ENCODE results near the gene CADPS.

CADPS gene

DNA sequence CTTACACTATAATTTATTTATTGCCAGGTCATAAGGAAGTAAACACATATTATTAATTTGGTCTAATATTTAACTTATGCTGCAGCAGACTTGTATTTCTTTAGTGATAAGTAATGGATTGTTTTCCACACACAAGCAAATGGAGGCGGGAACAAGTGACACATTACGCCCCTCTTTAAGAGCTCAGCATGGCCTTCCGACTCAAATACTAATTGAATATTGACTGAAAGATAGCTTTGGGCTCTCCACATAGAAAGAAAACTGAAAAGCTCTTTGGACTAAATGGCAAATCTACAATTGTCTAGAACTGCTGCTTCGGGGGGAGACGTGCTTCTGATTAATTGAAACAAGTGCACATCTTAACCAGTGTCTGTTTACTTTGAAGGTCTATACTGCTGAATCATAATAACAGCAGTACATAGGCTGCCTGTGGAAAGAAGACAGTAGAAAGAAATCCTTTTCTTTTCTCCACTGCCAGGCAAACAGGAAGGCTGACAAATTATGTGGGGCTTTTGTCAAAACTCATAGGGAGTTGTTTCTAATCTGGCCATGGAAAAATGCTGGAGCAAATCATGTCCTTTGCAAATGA lies 15.9 kb downstream of the CADPS start (continued):
- TF ChIP-seq, protein P1, sequence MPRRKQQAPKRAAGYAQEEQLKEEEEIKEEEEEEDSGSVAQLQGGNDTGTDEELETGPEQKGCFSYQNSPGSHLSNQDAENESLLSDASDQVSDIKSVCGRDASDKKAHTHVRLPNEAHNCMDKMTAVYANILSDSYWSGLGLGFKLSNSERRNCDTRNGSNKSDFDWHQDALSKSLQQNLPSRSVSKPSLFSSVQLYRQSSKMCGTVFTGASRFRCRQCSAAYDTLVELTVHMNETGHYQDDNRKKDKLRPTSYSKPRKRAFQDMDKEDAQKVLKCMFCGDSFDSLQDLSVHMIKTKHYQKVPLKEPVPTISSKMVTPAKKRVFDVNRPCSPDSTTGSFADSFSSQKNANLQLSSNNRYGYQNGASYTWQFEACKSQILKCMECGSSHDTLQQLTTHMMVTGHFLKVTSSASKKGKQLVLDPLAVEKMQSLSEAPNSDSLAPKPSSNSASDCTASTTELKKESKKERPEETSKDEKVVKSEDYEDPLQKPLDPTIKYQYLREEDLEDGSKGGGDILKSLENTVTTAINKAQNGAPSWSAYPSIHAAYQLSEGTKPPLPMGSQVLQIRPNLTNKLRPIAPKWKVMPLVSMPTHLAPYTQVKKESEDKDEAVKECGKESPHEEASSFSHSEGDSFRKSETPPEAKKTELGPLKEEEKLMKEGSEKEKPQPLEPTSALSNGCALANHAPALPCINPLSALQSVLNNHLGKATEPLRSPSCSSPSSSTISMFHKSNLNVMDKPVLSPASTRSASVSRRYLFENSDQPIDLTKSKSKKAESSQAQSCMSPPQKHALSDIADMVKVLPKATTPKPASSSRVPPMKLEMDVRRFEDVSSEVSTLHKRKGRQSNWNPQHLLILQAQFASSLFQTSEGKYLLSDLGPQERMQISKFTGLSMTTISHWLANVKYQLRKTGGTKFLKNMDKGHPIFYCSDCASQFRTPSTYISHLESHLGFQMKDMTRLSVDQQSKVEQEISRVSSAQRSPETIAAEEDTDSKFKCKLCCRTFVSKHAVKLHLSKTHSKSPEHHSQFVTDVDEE (CRISPR knock-in tag; IDR thresholded peaks at IDR 0.05), result no peak
- TF ChIP-seq ARNTL (CRISPR knock-in tag; IDR thresholded peaks at IDR 0.05; ENCODE audit: borderline replicate concordance, low read depth), result no peak

DNA sequence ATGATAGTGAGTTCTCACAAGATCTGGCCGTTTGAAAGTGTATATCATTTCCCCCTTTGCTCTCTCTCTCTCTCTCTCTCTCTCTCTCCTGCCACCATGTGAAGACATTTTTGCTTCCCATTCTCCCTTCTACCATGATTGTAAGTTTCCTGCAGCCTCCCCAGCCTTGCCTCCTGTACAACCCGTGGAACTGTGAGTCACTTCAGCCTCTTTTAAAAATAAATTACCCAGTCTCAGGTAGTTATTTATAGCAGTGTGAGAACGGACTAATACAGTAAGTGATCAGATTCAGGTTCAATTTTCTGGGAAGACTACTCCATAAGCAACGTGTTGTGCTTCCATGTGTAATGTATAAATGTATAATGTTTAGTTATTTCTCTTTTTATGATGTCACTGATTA lies 29.2 kb downstream of the CADPS start:
- TF ChIP-seq RARB (CRISPR knock-in tag; IDR thresholded peaks at IDR 0.05) (no peak), ZNF565 (CRISPR knock-in tag; conservative IDR thresholded peaks at IDR 0.05; ENCODE audit: low read depth) (no peak), ISL1 (CRISPR knock-in tag; IDR thresholded peaks at IDR 0.05) (no peak), ZC3H10 (CRISPR knock-in tag; IDR thresholded peaks at IDR 0.05) (no peak), PPARA (CRISPR knock-in tag; IDR thresholded peaks at IDR 0.05; ENCODE audit: borderline replicate concordance) (no peak), CSDC2 (CRISPR knock-in tag; IDR thresholded peaks at IDR 0.05) (no peak), ZNF8 (CRISPR knock-in tag; IDR thresholded peaks at IDR 0.05) (no peak), ESRRG (CRISPR knock-in tag; IDR thresholded peaks at IDR 0.05) (no peak), OSR1 (CRISPR knock-in tag; IDR thresholded peaks at IDR 0.05) (no peak), ZNF70 (CRISPR knock-in tag; IDR thresholded peaks at IDR 0.05) (no peak)
- TF ChIP-seq, protein P2, sequence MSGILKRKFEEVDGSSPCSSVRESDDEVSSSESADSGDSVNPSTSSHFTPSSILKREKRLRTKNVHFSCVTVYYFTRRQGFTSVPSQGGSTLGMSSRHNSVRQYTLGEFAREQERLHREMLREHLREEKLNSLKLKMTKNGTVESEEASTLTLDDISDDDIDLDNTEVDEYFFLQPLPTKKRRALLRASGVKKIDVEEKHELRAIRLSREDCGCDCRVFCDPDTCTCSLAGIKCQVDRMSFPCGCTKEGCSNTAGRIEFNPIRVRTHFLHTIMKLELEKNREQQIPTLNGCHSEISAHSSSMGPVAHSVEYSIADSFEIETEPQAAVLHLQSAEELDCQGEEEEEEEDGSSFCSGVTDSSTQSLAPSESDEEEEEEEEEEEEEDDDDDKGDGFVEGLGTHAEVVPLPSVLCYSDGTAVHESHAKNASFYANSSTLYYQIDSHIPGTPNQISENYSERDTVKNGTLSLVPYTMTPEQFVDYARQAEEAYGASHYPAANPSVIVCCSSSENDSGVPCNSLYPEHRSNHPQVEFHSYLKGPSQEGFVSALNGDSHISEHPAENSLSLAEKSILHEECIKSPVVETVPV (CRISPR knock-in tag; IDR thresholded peaks at IDR 0.05), result no peak
- TF ChIP-seq, protein P3, sequence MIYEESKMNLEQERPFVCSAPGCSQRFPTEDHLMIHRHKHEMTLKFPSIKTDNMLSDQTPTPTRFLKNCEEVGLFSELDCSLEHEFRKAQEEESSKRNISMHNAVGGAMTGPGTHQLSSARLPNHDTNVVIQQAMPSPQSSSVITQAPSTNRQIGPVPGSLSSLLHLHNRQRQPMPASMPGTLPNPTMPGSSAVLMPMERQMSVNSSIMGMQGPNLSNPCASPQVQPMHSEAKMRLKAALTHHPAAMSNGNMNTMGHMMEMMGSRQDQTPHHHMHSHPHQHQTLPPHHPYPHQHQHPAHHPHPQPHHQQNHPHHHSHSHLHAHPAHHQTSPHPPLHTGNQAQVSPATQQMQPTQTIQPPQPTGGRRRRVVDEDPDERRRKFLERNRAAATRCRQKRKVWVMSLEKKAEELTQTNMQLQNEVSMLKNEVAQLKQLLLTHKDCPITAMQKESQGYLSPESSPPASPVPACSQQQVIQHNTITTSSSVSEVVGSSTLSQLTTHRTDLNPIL (CRISPR knock-in tag; IDR thresholded peaks at IDR 0.05; ENCODE audit: low read depth), result no peak
- no peak for ATAC-seq

DNA sequence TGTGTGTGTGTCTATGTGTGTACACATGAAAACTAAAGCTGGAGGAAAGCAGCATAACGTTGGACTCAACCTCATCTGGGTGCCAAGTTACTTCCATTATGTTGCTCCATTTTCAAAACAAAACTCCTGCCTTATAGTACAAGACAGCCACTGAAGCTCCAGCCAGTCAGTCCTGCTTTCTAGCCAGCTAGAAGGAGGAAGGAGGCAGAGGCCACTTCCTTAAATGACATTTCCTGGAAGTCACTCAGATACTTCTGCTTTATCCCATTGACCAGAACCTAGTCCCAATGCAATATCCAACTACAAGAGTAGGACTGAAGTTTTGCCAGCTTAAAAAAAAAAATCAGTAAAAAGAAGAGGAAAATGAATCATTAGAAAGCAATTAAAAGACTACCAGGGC lies 31.7 kb downstream of the CADPS start:
- TF ChIP-seq PPARA (CRISPR knock-in tag; IDR thresholded peaks at IDR 0.05; ENCODE audit: borderline replicate concordance) (no peak), GLIS3 (CRISPR knock-in tag; IDR thresholded peaks at IDR 0.05) (no peak), ZNF70 (CRISPR knock-in tag; IDR thresholded peaks at IDR 0.05) (no peak), SNAI2 (CRISPR knock-in tag; IDR thresholded peaks at IDR 0.05) (no peak), ESRRG (CRISPR knock-in tag; IDR thresholded peaks at IDR 0.05) (no peak), TCF4 (CRISPR knock-in tag; IDR thresholded peaks at IDR 0.05; ENCODE audit: borderline replicate concordance) (no peak)
- TF ChIP-seq, protein P4, sequence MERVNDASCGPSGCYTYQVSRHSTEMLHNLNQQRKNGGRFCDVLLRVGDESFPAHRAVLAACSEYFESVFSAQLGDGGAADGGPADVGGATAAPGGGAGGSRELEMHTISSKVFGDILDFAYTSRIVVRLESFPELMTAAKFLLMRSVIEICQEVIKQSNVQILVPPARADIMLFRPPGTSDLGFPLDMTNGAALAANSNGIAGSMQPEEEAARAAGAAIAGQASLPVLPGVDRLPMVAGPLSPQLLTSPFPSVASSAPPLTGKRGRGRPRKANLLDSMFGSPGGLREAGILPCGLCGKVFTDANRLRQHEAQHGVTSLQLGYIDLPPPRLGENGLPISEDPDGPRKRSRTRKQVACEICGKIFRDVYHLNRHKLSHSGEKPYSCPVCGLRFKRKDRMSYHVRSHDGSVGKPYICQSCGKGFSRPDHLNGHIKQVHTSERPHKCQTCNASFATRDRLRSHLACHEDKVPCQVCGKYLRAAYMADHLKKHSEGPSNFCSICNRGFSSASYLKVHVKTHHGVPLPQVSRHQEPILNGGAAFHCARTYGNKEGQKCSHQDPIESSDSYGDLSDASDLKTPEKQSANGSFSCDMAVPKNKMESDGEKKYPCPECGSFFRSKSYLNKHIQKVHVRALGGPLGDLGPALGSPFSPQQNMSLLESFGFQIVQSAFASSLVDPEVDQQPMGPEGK (CRISPR knock-in tag; IDR thresholded peaks at IDR 0.05; ENCODE audit: borderline replicate concordance), result no peak
- TF ChIP-seq, protein P2 (CRISPR knock-in tag; IDR thresholded peaks at IDR 0.05), result no peak
- TF ChIP-seq, protein P5, sequence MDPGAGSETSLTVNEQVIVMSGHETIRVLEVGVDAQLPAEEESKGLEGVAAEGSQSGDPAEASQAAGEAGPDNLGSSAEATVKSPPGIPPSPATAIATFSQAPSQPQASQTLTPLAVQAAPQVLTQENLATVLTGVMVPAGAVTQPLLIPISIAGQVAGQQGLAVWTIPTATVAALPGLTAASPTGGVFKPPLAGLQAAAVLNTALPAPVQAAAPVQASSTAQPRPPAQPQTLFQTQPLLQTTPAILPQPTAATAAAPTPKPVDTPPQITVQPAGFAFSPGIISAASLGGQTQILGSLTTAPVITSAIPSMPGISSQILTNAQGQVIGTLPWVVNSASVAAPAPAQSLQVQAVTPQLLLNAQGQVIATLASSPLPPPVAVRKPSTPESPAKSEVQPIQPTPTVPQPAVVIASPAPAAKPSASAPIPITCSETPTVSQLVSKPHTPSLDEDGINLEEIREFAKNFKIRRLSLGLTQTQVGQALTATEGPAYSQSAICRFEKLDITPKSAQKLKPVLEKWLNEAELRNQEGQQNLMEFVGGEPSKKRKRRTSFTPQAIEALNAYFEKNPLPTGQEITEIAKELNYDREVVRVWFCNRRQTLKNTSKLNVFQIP (CRISPR knock-in tag; IDR thresholded peaks at IDR 0.05; ENCODE audit: borderline replicate concordance, low read depth), result no peak
- ATAC-seq, result no peak
